HG03196 (cell line): Measurements from ENCODE around the gene EPHB2.
"Not testable (repeated sequence)": the region's sequence is repeated elsewhere in the genome, so short reads cannot be mapped to it uniquely, and the experiment has no call there.

Source experiments
- ATAC-seq: cut with Tn5 transposase; IDR thresholded peaks from one replicate; pipeline ENCODE4 v1.9.1; 2021; ENCODE audit not compliant: unreplicated experiment

EPHB2 gene

DNA sequence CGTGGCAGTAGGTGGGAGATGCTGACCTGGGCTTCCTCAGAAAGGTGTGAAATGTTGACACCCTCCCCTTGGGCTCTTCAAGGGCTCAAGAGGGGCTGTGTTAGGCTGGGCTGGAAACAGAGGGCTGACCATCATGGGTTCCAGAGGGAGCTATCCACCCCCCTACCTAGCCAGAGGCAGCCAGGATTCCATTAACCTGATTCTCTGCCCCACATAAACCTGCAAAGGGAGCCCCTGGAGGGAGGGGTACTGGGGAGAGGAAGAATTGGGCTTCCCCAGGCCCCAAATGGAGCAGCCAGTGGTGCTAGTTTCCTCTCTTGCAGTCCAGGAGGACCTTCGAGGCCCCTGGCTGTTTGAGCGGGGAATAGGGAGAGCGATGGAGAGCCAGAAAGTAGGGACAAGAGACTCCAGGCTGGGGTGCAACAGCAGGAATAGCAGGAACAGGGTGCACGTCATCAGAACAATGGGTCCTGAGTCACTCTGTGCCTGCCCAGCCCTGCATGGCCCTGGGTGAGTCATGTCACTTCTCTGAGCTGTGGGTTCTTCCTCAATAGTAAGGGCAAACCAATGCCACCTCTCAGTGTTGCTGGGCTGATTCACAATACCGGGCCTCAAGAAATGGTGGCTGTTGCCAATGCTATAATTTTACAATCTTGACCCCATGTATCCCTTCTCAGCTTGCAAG lies 121.2 kb downstream of the EPHB2 start:
- no peak for ATAC-seq

DNA sequence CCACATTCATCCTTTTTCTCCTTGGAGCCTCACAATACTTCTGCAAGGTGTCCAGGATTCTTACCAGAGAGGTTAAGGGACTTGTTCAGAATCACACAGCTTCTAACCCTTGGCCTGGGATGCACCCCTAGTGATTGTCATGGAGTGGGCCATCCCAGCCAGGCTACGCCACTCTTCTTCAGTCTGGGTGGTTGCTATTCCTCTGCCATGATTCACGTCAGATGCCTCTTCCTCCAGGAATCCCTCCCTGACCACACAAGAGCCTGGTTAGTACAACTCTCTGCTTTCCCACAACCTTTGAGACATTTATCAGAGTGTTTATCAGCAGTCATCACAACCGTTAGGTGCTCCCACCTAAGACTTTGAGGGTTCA lies 121.8 kb downstream of the EPHB2 start:
- no peak for ATAC-seq

DNA sequence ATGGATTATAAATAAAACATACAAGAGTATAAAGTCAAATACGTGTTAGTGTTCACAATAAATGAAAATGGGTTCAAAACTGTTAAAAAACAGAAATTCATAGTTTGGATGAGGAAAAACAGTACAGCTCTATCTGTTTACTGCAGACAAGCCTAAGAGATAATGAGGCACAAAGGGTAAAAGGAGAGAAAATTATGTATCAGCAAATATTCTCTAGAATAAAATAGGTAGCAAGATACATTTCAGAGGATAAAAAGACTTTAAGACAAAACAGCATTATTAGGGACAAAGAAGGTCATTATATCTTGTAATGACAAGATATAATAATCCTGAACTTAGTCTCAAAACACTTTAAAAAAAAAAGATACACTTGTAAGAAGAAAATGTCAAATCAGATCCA lies 123.1 kb downstream of the EPHB2 start:
- ATAC-seq = no peak

DNA sequence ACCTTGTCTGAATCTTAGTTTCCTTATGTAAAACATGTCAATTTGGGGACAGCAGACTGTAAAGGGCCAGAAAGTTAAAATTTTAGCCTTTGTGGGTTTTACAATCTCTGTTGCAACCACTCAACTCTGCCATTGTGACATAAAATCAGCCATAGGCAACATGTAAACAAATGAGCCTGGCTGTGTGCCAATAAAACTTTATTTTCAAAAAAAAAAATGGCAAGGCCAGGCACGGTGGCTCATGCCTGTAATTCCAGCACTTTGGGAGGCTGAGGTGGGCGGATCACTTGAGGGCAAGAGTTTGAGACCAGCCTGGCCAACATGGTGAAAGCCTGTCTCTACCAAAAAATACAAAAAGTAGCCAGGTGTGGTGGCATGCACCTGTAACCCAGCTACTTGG lies 123.8 kb downstream of the EPHB2 start:
- not testable (repeated sequence) for ATAC-seq

DNA sequence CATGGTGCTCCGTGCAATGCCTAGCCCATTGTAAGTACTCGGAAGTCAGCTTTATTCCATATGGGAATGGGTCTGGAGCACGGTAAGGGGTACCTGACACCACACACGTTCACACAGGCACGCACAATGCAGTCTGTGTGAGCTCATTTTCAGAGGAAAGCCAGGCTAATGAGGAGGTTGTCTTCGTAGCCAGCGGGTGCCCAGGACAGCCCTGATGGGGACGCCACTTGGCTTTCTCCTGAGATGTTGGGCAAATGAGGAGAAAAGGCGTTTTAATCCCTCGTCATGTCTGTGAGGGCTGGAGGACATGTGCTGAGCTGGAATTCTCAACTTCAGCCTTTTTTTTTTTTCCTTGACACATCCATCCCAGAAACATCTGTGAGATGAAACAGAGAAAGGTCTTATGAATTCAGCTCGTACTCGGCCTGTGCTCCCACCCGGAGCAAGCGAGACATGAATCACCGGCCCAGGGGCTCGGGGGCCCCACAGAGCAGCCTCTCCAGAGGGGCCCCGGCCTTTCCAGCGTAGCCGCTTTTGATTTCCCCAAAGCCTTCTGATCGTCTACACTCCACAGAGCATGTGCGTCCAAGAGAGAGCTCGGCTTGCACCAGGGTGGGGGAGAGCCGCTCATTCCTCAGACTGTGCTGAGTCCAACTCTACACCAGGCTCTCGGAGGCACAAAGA lies 125.1 kb downstream of the EPHB2 start:
- ATAC-seq = no peak

DNA sequence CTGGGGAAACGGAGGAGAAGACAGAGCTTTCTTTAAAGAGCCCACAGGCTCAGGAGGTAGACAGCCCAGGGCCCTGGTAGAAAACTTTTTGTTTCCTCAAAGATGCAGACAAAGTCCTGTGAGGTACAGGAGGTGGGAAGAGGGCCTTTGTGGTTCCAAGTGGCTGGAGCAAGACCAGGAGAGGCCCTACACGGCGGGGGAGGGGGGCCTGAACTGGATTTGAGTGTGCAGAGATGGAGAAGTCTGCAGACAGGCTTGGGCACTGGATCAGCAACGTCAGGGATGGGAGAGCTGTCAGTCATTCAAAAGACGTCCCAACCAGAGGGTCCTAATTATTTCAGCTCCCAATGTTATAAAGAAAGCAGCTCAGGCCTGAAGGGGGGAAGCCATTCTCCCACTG lies 126.2 kb downstream of the EPHB2 start:
- ATAC-seq = no peak

DNA sequence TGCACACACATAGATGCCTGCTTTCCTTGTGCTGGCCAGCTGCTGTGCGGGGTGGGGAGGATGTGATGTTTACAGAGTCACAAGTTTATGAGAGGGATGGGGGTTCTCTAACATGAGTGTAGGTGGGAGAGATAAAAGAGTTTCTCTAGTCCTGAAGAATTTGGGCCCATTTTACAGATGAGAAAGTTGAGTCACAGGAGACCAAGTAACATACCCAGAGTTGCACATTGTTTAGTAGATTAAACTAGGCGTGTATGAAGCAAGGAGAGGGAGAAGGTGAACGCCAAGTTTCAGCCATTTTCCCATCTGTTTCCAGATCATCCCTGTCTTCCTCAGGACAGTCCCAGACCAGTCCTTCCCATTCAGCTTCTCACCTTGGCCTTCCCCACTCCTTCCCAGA lies 126.7 kb downstream of the EPHB2 start:
- ATAC-seq = no peak

DNA sequence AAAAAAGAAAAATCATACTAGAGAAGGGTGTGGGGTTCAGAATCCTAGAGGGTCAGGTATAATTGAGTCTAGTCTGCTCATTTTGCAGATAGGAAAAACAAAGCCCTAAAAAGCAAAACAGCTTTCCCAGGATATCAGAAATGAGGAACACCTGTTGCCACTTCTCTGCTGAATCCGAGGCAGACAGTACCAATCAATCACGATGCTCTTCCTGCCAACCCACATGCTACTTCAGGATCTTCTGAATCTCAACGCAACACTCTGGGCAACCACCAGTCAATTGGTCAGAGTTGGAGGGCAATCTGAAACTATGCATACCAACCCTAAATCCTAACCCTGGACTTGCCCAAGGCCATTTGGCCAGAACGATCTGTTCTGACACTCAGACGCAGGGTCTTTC lies 128.3 kb downstream of the EPHB2 start:
- ATAC-seq = no peak

DNA sequence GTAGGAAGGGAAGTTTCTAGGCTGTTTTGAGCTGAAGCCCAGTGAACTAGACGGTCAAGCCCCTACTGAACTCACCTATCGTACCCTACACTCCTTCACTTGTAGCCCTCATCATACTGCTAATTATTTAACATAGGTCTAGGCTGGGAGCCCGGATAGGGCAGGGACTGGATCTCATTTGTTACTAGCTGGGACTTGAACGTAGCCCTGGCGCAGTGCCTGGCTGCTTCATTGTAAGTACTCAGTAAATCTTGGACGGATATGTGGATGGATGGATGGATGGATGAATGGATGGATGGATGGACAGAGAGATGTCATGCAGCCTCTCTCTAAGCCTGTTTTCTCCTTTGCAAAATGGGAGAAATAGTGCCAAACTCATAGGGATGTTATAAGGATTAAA lies 129.2 kb downstream of the EPHB2 start:
- ATAC-seq = no peak

DNA sequence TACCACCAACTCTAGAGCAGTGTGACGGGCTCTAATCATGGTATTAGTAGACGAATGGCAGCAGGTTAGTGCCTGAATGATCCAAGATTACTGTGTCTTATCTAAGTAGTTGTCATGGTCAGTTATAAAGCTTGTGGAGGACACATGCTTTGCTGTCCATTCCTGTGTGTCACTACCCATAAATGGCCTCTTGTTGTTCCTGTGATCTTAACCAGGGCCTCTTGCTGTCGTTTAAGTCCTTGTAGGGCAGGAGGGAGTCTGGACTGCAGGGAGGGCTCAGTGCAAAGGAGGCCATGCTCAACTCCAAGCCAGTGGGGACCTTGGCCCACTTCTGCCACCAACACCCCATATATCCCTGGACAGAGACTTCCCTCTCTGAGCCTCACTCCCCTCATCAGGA lies 130.5 kb downstream of the EPHB2 start:
- no peak for ATAC-seq

DNA sequence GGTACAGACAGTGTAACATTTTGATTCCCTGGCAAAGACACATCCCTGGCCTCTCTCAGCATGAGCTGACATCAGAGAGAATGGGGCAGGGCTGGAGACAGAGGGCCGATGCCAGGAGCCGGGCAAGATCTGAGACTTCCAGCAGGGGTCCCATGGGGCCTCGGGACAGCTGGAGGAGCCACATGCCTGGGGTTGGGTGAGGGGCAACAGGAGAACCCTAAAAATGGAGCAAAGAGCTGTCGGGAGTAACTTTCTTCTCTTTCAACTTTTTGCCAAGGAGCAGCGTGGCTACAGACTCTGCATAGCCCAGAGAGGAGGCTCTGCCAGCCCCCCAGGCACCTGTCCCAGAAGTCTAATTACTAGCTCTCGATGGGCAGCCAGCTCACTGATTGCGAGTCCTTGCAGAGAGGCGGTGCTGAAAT lies 131.2 kb downstream of the EPHB2 start:
- no peak for ATAC-seq

DNA sequence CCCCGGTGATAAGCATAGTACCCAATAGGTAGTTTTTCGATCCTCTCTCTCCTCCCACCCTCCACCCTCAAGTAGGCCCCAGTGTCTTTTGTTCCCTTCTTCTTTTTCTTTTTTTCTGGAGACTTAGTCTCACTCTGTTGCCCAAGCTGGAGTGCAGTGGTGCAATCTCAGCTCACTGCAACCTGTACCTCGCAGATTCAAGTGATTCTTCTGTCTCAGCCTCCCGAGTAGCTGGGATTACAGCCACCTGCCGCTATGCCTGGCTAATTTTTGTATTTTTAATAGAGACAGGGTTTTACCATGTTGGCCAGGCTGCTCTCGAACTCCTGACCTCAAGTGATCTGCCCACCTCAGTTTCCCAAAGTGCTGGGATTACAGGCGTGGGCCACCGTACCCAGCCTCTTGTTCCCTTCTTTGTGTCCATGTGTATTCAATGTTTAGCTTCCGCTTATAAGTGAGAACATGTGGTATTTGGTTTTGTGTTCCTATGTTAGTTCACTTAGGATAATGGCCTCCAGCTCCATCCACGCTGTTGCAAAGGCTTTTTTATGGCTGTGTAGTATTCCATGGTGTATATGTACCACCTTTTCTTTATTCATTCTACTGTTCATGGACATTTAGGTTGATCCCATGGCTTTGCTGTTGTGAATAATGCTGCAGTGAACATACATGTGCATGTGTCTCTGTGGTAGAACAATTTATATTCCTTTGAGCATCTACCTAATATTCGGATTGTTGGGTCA lies 133.0 kb downstream of the EPHB2 start:
- ATAC-seq = not testable (repeated sequence)

DNA sequence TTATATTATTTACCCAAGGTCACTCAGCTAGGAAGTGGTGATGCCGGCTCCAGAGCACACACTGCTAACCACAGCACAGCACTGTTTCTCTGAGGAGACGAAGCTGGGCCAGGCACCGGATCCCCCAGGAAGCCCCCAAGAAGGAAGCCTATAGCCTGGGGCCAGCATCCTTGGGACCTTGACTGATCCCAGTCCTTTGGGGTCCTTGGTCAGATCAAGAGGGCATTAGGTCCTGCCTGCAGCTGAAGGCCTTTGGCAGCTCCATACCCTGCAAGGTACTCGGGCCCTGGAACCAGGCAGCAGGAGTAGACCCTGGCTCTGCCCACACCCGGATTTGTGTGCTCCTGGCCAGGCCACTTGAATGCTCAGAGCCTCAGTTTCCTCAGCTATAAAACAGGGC lies 134.0 kb downstream of the EPHB2 start:
- ATAC-seq = no peak

DNA sequence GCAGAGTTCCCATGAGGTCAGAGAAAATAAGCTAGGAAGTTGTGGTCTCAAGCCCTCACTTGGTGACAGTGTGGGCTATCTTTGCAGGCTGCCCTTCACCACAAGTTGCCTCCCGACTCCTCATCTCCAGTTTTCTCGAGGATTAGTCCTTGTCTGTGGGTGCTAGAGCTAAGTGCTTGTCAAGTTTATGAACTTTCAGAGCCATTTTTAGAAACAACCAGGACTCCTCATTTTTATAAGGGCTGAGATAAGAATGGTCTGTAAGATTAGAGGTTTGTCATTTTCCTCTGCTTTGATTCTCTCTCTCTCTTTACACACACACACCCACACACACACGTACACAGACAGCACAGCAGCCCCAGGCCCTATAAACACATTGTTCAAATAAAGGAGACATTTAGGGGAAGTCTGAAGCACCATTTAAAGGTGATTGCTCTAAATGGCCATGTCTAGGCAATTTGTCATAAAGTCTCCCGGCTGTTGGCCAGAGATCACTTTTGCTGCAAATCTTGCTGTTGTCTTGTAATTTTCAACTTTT lies 134.8 kb downstream of the EPHB2 start:
- no peak for ATAC-seq

DNA sequence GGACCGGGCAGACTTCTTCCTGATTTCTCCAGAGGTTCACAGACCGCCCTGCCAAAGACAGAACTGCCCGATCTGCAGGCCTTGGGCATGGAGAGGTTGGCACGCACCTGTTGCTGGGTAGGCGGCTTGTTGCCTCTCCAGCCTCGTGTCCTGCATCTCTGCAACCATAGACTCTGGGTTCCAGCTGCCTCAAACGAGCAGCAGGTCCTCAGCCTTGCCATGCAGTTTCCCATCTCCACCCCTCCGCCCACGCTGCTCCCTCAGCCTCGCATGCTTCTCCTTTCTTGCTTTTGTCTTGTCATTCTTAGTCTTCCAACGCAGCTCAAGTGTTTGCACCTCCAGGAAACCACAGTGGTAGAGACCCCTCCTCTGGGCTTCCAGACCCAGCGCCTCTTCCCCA lies 135.8 kb downstream of the EPHB2 start:
- ATAC-seq = no peak

DNA sequence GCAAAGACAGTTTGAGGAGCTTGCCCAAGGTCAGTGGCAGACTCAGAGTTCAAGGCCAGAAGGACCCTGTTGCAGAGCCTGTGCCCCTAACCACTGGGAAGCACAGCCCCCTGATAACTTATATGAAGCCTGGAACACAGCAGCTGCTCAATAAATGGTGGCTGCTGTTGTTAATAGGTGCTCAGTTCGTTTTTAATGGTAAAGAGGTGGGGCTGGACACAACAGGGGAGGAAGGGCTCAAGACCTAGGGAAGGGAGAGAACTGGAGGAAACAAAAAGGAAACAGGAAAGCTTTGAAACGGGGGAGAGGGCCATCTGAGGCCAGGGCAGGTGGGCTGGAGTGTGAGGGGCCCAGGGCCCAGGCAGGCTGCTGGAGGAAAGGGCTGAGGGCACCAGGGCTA lies 136.6 kb downstream of the EPHB2 start:
- no peak for ATAC-seq

DNA sequence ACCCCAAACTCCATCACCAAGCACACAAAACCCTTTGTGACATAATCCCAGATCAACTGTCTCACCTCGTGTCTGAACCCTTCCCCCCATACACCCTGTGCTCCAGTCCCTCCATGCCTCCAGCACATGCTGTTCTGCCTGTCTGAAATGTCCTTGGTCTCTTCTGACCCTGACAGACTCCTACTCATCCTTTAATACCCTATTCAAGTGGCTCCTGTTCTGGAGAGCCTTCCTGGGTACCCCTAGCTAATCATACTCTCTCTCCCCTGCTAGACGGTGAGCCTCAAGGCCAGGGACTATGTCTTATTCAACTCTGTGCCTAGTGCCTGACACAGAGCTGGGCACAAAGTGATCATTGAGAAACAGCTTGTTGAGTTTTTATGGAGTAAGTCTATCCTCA lies 137.1 kb downstream of the EPHB2 start:
- ATAC-seq = no peak

DNA sequence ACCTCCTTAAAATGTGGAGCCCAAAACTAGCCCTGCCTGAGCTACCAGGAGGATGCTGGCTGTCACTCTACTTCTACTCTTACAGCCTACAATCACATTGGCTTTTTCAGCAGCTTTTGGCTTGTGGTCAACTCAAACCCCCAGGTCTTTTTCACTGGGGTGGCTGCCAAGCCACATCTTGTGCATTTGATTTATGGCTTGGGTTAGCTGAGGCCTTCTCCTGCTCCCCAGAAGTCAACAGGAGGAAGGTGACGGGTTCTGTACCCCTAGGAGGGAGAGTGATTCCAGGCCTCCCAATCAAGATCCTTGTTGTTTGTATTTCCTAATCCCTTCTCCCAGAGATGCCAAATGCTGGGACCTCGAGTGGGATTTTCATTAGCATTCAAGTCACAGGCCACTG lies 137.8 kb downstream of the EPHB2 start:
- ATAC-seq = no peak

DNA sequence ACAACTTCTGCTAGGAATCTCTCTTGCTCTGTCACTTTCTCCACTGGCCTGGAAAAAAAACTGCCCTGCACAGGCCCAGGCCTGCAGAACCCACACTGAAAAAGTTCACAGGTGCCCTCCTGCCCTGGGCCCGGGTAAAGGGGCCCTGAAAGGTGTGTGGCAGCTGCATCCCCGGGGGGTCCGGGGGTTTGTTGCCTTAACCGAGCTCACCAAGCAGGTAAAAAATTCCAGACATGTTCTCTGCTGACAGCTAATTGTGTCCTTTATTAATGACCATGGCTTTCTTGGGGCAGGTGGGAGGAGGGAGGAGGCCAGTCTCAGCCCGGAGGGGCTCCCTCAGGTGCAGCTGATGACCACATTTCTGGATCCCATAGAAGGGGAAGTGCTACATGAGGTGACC lies 139.1 kb downstream of the EPHB2 start:
- ATAC-seq = no peak

DNA sequence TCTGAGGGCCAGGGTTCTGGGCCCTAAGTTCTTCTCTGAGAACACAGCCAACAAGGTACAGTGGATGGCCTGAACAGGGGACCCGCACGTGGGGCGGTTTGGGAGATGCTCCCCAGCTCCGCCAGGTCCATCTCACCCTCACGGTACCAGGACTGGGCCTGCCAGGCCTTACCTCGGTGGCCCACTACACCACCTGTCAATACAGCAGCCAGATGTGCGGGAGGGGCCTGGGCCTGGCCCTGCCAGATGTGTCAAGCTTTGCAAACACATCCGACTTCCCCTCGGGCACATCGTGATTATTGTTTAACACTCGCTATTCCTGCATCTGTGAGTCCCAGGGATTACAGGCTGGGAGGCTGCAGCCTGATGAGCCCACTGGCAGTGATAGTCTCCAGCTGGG lies 139.6 kb downstream of the EPHB2 start:
- ATAC-seq = no peak

DNA sequence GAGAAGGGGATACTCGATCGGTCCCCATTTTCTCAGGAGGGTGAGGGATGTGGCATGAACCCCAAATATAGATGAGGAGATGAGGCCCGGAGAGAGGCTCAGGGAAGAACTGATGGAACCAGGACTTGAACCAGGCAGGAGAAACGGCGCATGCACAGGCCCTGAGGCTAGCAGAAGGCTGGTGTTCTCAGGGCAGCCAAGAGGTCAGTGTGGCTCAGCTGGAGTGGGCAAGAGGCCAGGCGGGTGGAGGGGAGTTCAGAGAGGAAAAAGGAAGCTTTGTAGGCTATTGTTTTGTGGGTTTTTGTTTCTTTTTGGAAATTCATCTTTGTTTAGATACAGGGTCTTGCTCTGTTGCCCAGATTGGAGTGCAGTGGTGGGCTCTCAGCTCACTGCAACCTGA lies 140.0 kb downstream of the EPHB2 start:
- no peak for ATAC-seq

DNA sequence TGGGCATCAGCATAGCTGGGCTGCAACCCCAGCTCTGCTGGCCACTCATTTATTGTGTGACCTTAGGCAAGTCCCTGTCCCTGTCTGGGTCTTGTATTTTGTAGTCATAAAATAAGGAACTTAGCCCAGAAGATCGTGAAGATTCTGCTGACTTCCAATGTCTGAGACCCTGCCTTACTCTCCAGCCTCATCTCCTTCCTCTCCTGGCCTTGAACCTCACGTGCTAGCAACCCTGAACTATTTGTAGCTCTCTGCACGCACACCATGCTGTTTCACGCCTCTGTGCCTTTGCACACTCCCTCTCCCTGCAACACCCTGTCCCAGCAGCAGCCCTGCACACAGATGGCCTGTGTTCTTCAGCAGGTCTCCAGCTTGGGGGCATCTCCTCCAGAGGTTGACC lies 140.9 kb downstream of the EPHB2 start:
- ATAC-seq = no peak
